Fibroblast of lung (primary cell): ENCODE measurements around the gene SLC16A5. TPM values are rescaled to one million over a fixed set of nuclear protein-coding genes. Genes with fewer than 3 reads are reported as not detected.

Experiments
- DNase-seq, 2 donors: peaks; one replicate each; pipeline versions ENCODE4 v3.0.0 to v3.0.0-alpha.2; 2010; ENCODE audit warnings: low read depth in 2 of 2
- H2AFZ ChIP-seq: 2 replicates; pipeline ENCODE4 v1.5.1; 2012; ENCODE audit warnings: low read length, control low read depth, inconsistent platforms
- H3K27ac ChIP-seq: 2 replicates; pipeline ENCODE4 v1.5.1; 2011; ENCODE audit warnings: low read length, control low read depth; ENCODE audit not compliant: insufficient read depth
- H3K27me3 ChIP-seq: 2 replicates; pipeline ENCODE4 v1.5.1; 2011; ENCODE audit warnings: mild to moderate bottlenecking, low read length; ENCODE audit not compliant: control insufficient read depth, insufficient read depth
- H3K36me3 ChIP-seq: 2 replicates; pipeline ENCODE4 v1.5.1; 2011; ENCODE audit warnings: low read length; ENCODE audit not compliant: control insufficient read depth, insufficient read depth
- H3K4me1 ChIP-seq: 2 replicates; pipeline ENCODE4 v1.5.1; 2011; ENCODE audit warnings: low read length; ENCODE audit not compliant: control insufficient read depth, insufficient read depth; ENCODE audit errors: extremely low read depth
- H3K4me2 ChIP-seq: 2 replicates; pipeline ENCODE4 v1.5.1; 2011; ENCODE audit warnings: low read length, control low read depth; ENCODE audit not compliant: insufficient read depth; ENCODE audit errors: extremely low read depth
- H3K4me3 ChIP-seq, 4 experiments: fragments of 200-600 bp in 1 of 4; sonication (generic) in 1 of 4; replicated peaks in 1 of 4; 2 replicates each; pipeline ENCODE4 v1.5.1; 2011 to 2016; ENCODE audit warnings: low read length in 4 of 4, low read depth in 3 of 4, mild to moderate bottlenecking in 3 of 4, control low read depth in 2 of 4, inconsistent platforms in 1 of 4, mixed read lengths in 1 of 4; ENCODE audit not compliant: insufficient read depth in 1 of 4; ENCODE audit errors: control extremely low read depth in 1 of 4
- H3K79me2 ChIP-seq: 2 replicates; pipeline ENCODE4 v1.5.1; 2012; ENCODE audit warnings: mild to moderate bottlenecking, low read length, inconsistent platforms; ENCODE audit not compliant: control insufficient read depth, insufficient read depth
- H3K9ac ChIP-seq: 2 replicates; pipeline ENCODE4 v1.5.1; 2011; ENCODE audit warnings: mild to moderate bottlenecking, low read length, control low read depth; ENCODE audit not compliant: insufficient read depth
- H3K9me3 ChIP-seq: 2 replicates; pipeline ENCODE4 v1.5.1; 2012; ENCODE audit warnings: low read depth, low read length; ENCODE audit not compliant: control insufficient read depth, insufficient read depth
- H4K20me1 ChIP-seq: 2 replicates; pipeline ENCODE4 v1.5.1; 2011; ENCODE audit warnings: low read length; ENCODE audit not compliant: control insufficient read depth, insufficient read depth; ENCODE audit errors: extremely low read depth
- CTCF ChIP-seq, 2 donors: IDR thresholded peaks in 1 of 2; conservative IDR thresholded peaks in 1 of 2; 1 replicate in 1 of 2; 2 replicates in 1 of 2; pipeline ENCODE4 v1.5.1; 2011 to 2012; ENCODE audit warnings: low read length in 2 of 2, control low read depth in 1 of 2, inconsistent platforms in 1 of 2, low read depth in 1 of 2, mild to moderate bottlenecking in 1 of 2
- EZH2 ChIP-seq: IDR thresholded peaks from 2 replicates; pipeline ENCODE4 v1.5.1; 2012; ENCODE audit warnings: low read length, control low read depth, mild to moderate bottlenecking; ENCODE audit errors: missing control alignments
- polyA plus RNA-seq, 2 donors: library from polyadenylated mRNA; depleted of rRNA in 1 of 2; stranded (reverse) in 1 of 2; unstranded in 1 of 2; fragments of >200 nt; gene quantifications; 2 replicates each; pipeline ENCODE4 v1.2.1, GENCODE V29; 2011 to 2012; ENCODE audit warnings: missing spikeins in 1 of 2
- total RNA-seq: library from RNA; depleted of rRNA; stranded (reverse); fragments of >200 nt; gene quantifications from 2 replicates; pipeline ENCODE4 v1.2.1, GENCODE V29; 2014

The SLC16A5 gene
- total and polyA plus RNA-seq, 2 donors (not counting 1 experiment from before 2014, with no cell fraction given) = 1.5 to 8.4 TPM

- Histone ChIP-seq H3K4me1 (no peaks in the 10 kb centered on the region), H3K9ac (no peak overlapping the region), H3K9me3 (no peaks in the 10 kb centered on the region), H3K4me2 (no peak overlapping the region), H3K4me3 (no peak overlapping the region), H2AFZ (no peak overlapping the region), H4K20me1 (no peaks in the 10 kb centered on the region), H3K27me3 (no peaks in the 10 kb centered on the region), H3K27ac (no peak overlapping the region), H3K36me3 (peaks cover 22% of the 10 kb centered on the region), H3K79me2 (no peaks in the 10 kb centered on the region)
- no peak for TF ChIP-seq CTCF (conservative IDR thresholded peaks at IDR 0.05 in 1 of 2, IDR thresholded peaks at IDR 0.05 in 1 of 2; ENCODE audit: low read depth in 1 of 2, low read length in 2 of 2)
- TF ChIP-seq EZH2 = no peak
- DNase-seq = no peak
Measured at GRCh38 chr17:75061055-75061438, 26.7 kb upstream of the SLC16A5 start.

GRCh38 chr17:75061618-75062017 lies 26.1 kb upstream of the SLC16A5 start:
- Histone ChIP-seq H2AFZ (no peak overlapping the region), H3K4me2 (no peak overlapping the region), H3K4me3 (no peak overlapping the region), H3K27ac (no peak overlapping the region), H3K79me2 (no peaks in the 10 kb centered on the region), H3K9ac (no peak overlapping the region), H3K9me3 (no peaks in the 10 kb centered on the region), H3K27me3 (no peaks in the 10 kb centered on the region), H3K36me3 (peaks cover 22% of the 10 kb centered on the region), H3K4me1 (no peaks in the 10 kb centered on the region), H4K20me1 (no peaks in the 10 kb centered on the region)
- no peak for DNase-seq
- TF ChIP-seq EZH2 (no peak), CTCF (conservative IDR thresholded peaks at IDR 0.05 in 1 of 2, IDR thresholded peaks at IDR 0.05 in 1 of 2; ENCODE audit: low read depth in 1 of 2, low read length in 2 of 2) (no peak)

GRCh38 chr17:75063201-75063600 lies 24.6 kb upstream of the SLC16A5 start:
- TF ChIP-seq CTCF (conservative IDR thresholded peaks at IDR 0.05 in 1 of 2, IDR thresholded peaks at IDR 0.05 in 1 of 2; ENCODE audit: low read depth in 1 of 2, low read length in 2 of 2) = no peak
- TF ChIP-seq EZH2 = no peak
- no peak overlapping the region for H3K9ac ChIP-seq
- H3K79me2 ChIP-seq = no peaks in the 10 kb centered on the region
- no peaks in the 10 kb centered on the region for H3K27me3 ChIP-seq
- H3K27ac ChIP-seq = no peak overlapping the region
- H3K4me3 ChIP-seq = no peak overlapping the region
- no peaks in the 10 kb centered on the region for H3K4me1 ChIP-seq
- no peak overlapping the region for H3K4me2 ChIP-seq
- peaks cover 22% of the 10 kb centered on the region for H3K36me3 ChIP-seq
- no peak overlapping the region for H2AFZ ChIP-seq
- no peaks in the 10 kb centered on the region for H4K20me1 ChIP-seq
- DNase-seq = no peak
- no peaks in the 10 kb centered on the region for H3K9me3 ChIP-seq
